ENCODE results near the gene LCE3B.

The LCE3B gene

DNA sequence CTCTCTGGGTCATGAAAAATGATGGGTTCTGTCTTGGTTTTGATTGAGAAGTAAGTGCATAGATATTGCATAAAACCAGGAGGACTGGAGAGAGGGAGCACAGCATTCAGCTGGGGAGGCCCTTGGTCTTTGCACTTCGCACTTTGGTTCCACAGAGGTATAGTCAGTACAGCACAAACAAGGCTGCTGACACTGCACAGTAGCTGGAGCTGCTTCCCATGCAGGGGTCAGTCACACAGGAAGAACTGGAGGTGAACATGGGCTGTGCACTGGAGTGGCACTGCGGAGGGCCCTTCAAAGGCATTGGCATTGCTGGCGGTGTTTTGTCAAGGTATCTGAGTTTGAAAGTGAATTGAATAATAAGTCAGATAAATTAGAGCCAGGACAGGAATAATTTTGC, 45.0 kb downstream of the LCE3B start:
- no peak for DNase-seq (ENCODE audit: low read depth)

- DNase-seq (ENCODE audit: low read depth), result no peak
Measured at GRCh38 chr1:152663098-152663497, 49.5 kb downstream of the LCE3B start, which contains the start of gene LCE2D. TSS of gene LCE2D (plus strand) at chr1:152663380. CDS start at chr1:152664106, 726 bp downstream.
